Measurements from ENCODE around the gene LYSET. TPM values are rescaled to one million over a fixed set of nuclear protein-coding genes. Genes with fewer than 3 reads are reported as not detected.
"Not testable (repeated sequence)": the region's sequence is repeated elsewhere in the genome, so short reads cannot be mapped to it uniquely, and the experiment has no call there.

Gene LYSET
- total RNA-seq, 1 experiment from 2014 or later = 17.3 TPM

- Mint-ChIP-seq H3K36me3 (ENCODE audit: insufficient read depth, unreplicated experiment) (peaks cover 7% of the 10 kb centered on the region), H3K4me1 (ENCODE audit: low read depth, unreplicated experiment) (no peaks in the 10 kb centered on the region), H3K27me3 (ENCODE audit: insufficient read depth, unreplicated experiment) (no peaks in the 10 kb centered on the region), H3K4me3 (ENCODE audit: unreplicated experiment) (peak overlapping the region; percentile 73), H3K27ac (ENCODE audit: unreplicated experiment) (peak overlapping the region; percentile 47), H3K9me3 (ENCODE audit: unreplicated experiment) (no peaks in the 10 kb centered on the region)
- intact Hi-C loops (cut with micrococcal nuclease; ENCODE audit: unreplicated experiment) = no loop called here
- Histone ChIP-seq H3K4me3 (ENCODE audit: low read depth, low read length) (peak overlapping the region; percentile 36), H3K9me3 (no peaks in the 10 kb centered on the region), H3K4me1 (no peaks in the 10 kb centered on the region), H3K27me3 (replicated peaks; ENCODE audit: control insufficient read depth, insufficient read depth, low read length) (no peaks in the 10 kb centered on the region), H3K36me3 (ENCODE audit: control insufficient read depth, insufficient read depth, low read length) (no peaks in the 10 kb centered on the region)
- CTCF ChIA-PET = no interaction called here
- DNase-seq = peak; percentile 29 to 47
- POLR2A ChIA-PET = no interaction called here
- no peak for TF ChIP-seq CTCF (IDR thresholded peaks at IDR 0.05; ENCODE audit: insufficient read depth in 1 of 2, low read depth in 1 of 2, low read length in 1 of 2, severe bottlenecking in 1 of 2, unreplicated experiment in 1 of 2)
- no TSS peak for BruUV-seq (replicated peaks)
These were observed 46.2 kb downstream of the LYSET start for GRCh38 chr14:93231129-93231979.

GRCh38 chr14:93232159-93232558, 47.0 kb downstream of the LYSET start:
- H3K9me3 Mint-ChIP-seq (ENCODE audit: unreplicated experiment) = no peaks in the 10 kb centered on the region
- DNase-seq = no peak
- H3K4me1 Mint-ChIP-seq (ENCODE audit: low read depth, unreplicated experiment) = no peaks in the 10 kb centered on the region
- BruUV-seq (replicated peaks) = no TSS peak
- H3K27me3 Mint-ChIP-seq (ENCODE audit: insufficient read depth, unreplicated experiment) = no peaks in the 10 kb centered on the region
- H3K36me3 Mint-ChIP-seq (ENCODE audit: insufficient read depth, unreplicated experiment) = peaks cover 7% of the 10 kb centered on the region
- CTCF ChIA-PET = no interaction called here
- H3K27me3 ChIP-seq (replicated peaks; ENCODE audit: control insufficient read depth, insufficient read depth, low read length) = no peaks in the 10 kb centered on the region
- intact Hi-C loops (cut with micrococcal nuclease; ENCODE audit: unreplicated experiment) = no loop called here
- H3K36me3 ChIP-seq (ENCODE audit: control insufficient read depth, insufficient read depth, low read length) = no peaks in the 10 kb centered on the region
- no peak overlapping the region for H3K27ac Mint-ChIP-seq (ENCODE audit: unreplicated experiment)
- H3K9me3 ChIP-seq = no peaks in the 10 kb centered on the region
- no peaks in the 10 kb centered on the region for H3K4me1 ChIP-seq
- no peak overlapping the region for H3K4me3 Mint-ChIP-seq (ENCODE audit: unreplicated experiment)
- no peak for TF ChIP-seq CTCF (IDR thresholded peaks at IDR 0.05; ENCODE audit: insufficient read depth in 1 of 2, low read depth in 1 of 2, low read length in 1 of 2, severe bottlenecking in 1 of 2, unreplicated experiment in 1 of 2)
- no peak overlapping the region for H3K4me3 ChIP-seq (ENCODE audit: low read depth, low read length)
- POLR2A ChIA-PET = no interaction called here

GRCh38 chr14:93233078-93233477, 48.0 kb downstream of the LYSET start:
- H3K9me3 ChIP-seq; intact Hi-C loops (cut with micrococcal nuclease; ENCODE audit: unreplicated experiment); H3K36me3 ChIP-seq (ENCODE audit: control insufficient read depth, insufficient read depth, low read length); H3K4me3 ChIP-seq (ENCODE audit: low read depth, low read length); H3K36me3 Mint-ChIP-seq (ENCODE audit: insufficient read depth, unreplicated experiment); H3K4me1 Mint-ChIP-seq (ENCODE audit: low read depth, unreplicated experiment); BruUV-seq (replicated peaks); H3K4me1 ChIP-seq; DNase-seq; H3K9me3 Mint-ChIP-seq (ENCODE audit: unreplicated experiment); POLR2A ChIA-PET; H3K27ac Mint-ChIP-seq (ENCODE audit: unreplicated experiment); H3K27me3 Mint-ChIP-seq (ENCODE audit: insufficient read depth, unreplicated experiment); H3K27me3 ChIP-seq (replicated peaks; ENCODE audit: control insufficient read depth, insufficient read depth, low read length); H3K4me3 Mint-ChIP-seq (ENCODE audit: unreplicated experiment): not testable (repeated sequence)
- CTCF ChIA-PET = interaction anchor here (0.6 kb wide), 1 partner anchor 1067 kb away, joined by 4 read pairs; no protein-coding TSS in a partner anchor
